ENCODE results near the gene TMBIM4.
"Not testable (repeated sequence)": the region's sequence is repeated elsewhere in the genome, so short reads cannot be mapped to it uniquely, and the experiment has no call there.

The TMBIM4 gene

DNA sequence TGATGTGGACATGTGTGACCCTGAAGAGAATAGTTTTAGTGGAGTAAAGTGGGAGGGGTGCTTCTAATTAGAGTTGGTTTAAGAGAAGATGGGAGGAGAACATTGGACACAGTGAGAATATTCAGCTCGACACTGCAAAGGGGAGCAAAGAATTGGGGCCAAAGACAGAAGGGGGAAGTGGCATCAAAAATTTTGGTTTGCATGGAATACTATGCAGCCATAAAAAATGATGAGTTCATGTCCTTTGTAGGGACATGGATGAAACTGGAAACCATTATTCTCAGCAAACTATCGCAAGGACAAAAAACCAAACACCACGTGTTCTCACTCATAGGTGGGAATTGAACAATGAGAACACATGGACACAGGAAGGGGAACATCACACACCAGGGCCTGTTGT is 15.0 kb upstream of the TMBIM4 start:
- DNase-seq (ENCODE audit: low read depth) = not testable (repeated sequence)

DNA sequence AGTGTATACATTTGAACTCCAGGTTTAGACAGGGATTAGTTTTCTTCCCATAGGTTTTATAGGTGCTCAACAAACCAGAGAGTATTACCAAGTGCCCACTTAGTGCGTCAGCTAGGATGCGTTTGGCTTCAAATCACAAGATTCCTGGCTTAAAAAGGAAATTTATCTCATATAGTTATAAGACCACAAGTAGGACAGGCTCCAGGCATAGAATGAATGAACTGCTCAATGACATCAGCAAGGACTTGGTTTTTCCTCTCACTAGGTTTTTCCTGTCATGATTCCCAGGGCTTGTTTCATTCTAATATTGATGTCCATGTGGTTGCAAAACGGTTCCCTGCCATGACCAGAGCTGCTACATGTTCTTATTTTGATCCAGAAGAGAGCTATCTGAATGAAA is 13.2 kb upstream of the TMBIM4 start:
- DNase-seq (ENCODE audit: low read depth) = no peak

DNA sequence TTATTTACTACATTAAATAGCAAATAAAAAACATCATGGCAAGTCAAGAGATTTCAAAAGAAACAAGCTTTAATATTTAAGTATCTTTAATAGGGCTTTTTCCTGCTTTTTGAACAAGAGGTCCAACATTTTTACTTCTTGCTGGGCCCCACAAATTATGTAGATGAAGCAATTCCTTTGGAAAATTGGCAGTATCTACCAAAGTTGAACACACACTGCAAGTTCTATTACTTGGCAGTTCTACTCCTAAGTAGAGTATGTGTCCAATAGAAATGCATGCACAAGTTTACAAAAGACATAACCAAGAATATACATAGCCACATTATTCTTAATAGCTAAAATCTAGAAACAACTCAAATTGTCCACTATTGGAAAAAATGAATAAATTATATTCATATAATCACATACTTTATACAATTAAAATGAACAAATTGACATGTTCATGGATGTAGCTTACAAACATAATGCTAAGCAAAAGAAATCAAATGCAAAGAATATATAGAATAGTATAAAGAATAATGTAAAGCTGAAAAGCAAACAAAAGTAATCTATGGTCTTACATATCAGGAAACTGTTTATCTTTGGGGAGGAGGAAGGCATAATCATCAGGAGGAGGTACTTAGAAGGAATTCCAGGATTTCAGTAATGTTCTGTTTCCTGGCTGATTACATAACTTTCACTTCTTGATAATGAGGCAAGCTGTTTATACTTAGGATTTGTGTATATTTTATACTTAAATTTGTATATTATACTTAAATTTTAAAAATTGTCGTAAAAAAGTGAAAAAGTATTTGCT is 6.5 kb upstream of the TMBIM4 start:
- no peak for DNase-seq (ENCODE audit: low read depth)

DNA sequence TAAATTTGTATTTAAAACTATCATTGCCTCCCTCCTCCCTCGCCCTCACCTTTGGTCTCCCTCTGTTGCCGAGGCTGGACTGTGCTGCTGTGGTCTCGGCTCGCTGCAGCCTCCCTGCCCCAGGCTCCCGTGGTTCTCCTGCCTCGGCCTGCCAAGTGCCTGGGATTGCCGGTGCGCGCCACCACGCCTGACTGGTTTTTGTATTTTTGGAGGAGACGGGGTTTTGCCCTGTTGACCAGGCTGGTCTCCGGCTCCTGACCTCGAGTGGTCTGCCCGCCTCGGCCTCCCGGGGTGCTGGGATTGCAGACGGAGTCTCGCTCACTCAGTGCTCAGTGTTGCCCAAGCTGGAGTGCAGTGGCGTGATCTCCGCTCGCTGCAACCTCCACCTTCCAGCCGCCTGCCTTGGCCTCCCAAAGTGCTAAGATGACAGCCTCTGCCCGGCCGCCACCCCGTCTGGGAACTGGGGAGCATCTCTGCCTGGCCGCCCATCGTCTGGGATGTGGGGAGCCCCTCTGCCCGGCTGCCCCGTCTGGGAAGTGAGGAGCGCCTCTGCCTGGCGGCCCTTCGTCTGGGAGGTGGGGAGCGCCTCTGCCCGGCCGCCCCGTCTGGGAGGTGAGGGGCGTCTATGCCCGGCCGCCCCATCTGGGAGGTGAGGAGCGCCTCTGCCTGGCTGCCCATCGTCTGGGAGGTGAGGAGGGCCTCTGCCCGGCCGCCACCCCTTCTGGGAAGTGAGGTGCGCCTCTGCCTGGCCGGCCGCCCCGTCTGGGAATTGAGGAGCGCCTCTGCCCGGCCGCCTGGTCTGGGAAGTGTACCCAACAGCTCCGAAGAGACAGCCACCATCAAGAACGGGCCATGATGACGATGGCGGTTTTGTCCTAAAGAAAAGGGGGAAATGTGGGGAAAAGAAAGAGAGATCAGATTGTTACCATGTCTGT is 4.9 kb upstream of the TMBIM4 start:
- not testable (repeated sequence) for DNase-seq (ENCODE audit: low read depth)

DNA sequence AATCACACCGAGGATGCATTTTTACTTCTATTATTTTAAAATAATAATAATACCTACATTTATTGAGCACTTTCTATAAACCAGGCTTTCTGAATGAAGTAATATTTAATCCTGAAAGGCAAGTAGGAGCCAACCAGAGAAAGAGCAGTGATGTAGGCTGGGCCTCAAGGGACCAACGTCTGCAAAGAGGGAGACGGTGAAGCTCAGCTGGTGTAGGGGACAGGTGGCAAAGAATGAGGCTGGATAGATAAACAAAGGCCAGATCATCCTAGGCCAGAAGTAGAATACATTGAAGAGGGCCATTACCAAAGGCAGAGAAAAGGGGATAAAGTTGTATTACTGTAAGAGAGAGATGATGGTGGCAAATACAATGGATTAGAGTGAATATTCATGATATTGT is 810 bp upstream of the TMBIM4 start:
- no peak for DNase-seq (ENCODE audit: low read depth)

DNA sequence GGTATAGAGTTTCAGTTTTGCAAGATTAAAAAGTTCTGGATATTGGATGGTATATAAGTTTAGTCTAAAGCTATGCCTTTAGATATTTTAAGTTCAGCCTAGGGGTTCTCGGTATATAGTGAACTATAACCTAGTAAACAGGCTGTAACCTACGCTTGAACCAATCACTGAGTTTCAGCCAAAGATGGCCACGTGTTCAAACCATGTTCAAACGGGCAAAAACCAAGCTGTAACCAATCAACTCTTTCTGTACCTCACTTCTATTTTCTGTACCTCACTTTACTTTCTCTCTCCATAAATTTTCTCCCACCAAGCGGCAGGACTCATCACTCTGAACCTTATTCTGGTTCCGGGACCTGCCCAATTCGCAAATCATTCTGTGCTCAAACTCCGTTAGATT is 1.4 kb downstream of the TMBIM4 start:
- DNase-seq (ENCODE audit: low read depth) = no peak

DNA sequence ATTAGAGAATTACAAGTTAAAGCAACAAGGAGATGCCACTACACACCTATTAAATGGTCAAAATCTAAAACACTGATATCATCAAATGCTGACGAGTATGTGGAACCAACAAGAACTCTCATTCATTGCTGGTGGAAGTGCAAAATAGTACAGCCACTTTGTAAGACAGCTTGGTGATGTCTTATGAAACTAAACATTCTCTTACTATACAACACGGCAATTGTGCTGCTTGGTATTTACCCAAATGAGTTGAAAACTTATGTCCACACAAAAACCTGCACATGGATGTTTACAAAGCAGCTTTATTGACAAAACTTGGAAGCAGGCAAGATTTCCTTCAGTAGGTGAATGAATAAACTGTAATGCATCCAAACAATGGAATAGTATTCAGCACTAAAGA is 3.2 kb downstream of the TMBIM4 start:
- no peak for DNase-seq (ENCODE audit: low read depth)

DNA sequence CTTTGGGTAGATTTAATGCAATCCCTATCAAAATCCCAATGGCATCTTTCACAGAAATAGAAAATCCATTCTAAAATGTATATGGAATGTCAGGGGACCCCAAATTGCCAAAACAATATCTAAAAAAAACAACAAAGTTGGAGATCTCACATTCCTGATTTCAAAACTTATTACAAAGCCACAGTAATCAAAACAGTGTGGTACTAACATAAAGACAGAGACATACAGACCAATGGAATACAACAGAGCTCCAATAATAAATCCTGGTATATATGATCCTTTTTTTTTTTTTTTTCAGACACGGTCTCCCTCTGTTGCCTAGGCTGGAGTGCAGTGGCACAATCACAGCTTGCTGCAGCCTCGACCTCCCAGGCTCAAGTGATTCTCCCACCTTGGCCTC is 4.7 kb downstream of the TMBIM4 start:
- no peak for DNase-seq (ENCODE audit: low read depth)

DNA sequence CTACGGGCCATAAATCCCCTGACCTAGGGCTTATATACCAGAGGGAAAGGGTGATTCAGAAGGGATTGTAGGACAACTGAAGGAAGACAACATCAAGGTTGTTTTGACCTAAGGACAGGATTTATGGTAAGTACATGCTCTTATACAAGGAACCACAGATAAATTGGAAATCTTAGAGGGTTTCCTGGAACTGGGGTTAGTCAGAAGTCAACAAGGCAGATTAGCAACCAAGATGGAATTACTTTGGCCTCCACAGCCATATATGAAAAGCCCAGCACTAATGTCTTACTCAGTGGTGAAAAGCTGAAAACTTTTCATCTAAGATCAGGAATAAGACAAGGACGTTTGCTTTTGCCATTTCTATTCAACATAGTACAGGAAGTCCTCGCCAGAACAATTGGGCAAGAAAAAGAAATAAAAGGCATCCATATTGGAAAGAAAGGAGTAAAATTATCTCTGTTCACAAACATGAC is 5.4 kb downstream of the TMBIM4 start:
- DNase-seq (ENCODE audit: low read depth) = no peak

DNA sequence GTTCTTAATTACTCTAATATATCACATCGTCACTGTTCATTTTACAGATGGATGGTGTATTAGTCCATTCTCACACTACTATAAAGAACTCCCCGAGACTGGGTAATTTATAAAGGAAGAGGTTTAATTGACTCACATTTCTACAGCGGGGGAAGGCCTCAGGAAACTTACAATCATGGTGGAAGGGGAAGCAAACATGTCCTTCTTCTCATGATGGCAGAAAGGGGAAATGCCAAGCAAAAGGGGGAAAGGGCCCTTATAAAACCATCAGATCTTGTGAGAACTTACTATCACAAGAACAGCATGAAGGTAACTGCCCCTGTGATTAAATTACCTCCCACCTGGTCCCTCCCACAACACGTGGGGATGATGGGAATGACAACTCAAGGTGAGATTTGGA is 6.5 kb downstream of the TMBIM4 start:
- no peak for DNase-seq (ENCODE audit: low read depth)

DNA sequence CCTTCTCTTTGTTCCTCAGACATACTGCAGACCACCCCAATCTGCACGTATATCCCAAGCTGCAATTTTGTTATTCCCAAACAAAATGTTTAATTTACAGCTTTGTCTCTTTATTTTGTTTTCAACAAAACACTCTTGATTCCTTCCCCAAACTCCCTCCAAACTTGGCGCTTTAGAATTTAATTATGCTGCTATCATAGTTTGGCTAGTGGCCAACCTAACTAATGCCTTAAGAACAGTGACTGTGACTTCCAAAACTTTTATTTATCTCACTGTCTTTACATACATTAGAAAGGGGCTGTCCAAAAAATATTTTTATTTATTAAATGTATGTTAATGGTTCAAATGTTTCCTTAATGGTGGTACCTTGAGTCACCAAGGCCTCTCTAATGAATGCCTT is 7.1 kb downstream of the TMBIM4 start:
- no peak for DNase-seq (ENCODE audit: low read depth)

DNA sequence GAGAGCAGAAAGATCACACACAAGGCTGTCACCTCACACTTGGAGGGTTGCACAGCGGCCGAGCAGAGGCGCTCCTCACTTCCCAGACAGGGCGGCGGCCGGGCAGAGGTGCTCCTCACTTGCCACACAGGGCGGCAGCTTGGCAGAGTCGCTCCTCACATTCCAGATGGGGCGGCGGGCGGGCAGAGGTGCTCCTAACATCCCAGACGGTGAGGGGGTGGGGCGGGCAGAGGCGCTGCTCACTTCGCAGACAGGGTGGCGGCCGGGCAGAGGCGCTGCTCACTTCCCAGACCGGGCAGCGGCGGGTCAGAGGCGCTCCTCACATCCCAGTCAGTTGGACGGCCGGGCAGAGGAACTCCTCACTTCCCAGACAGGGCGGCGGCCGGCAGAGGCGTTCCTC is 9.1 kb downstream of the TMBIM4 start:
- DNase-seq (ENCODE audit: low read depth) = no peak

DNA sequence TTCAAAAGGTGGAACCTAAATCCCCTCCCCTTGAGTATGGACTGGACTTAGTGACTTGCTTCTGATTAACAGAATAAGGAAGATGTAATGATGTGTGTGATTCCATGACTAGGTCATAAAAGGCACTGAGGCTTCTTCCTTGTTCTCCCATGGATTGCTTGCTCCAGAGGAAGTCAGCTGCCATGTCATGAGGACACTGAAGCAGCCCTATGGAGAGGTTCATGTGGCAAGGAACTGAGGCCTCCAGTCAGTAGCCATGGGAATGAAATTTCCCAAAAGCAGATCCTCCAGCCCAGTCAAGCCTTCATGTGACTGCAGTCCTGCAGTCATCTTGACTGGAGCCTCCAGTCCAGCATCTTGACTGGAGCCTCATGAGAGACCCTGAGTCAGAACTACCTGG is 10.7 kb downstream of the TMBIM4 start:
- no peak for DNase-seq (ENCODE audit: low read depth)

DNA sequence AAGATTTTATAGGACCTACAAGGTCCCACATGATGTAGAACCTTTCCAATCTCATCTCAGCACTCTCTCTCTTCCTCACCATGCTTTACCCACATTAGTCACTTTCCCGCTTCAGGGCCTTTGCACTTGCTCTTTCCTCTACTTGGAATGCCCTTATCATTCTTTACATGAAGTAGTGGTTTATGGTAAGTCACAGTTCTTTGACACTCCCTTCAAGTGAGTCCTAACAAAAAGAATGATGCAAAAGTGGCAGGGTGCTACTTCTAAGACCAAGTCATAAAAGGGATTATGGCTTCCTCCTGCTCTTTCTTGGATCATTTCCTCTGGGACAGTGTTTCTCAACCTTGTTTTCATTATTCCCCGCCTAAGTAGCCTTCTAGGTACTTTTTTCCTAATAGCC is 13.1 kb downstream of the TMBIM4 start:
- DNase-seq (ENCODE audit: low read depth) = no peak

DNA sequence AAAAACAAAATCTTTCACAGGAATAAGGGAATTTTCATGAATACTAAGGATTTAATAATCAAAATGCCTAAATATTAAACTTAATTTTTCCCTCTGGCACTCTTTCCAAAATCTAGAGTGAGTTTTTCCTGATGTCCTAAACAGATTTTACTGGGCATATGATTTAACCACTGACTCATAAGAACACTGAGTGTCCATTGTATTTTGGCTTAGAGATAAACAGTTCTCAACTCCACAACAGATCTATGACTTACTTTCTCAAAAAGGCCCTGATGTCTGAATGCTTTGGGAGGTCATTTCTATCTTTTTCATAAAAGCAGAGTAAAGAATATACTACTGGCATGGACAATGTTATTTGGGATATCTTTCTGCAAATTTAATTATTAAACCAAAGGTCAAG is 15.0 kb downstream of the TMBIM4 start:
- DNase-seq (ENCODE audit: low read depth) = no peak

DNA sequence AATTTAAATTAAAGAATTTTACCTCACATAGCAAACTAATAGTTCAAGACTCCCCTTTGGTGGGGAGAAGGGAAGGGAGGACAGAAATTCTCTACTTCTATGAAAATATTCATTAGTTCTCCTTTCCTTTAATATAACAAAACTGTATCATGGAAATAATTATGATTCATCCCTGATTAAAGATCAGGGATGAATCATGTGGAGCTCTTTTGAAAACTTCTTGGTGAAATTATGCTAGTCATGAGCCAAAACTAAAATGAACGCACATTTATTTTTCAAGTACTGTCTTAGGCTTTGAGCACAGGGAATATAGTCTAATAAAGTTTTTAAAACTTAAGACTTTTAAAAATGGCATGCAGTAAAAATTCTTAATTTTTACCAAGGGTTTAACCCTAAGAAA is 17.1 kb downstream of the TMBIM4 start:
- DNase-seq (ENCODE audit: low read depth) = no peak

DNA sequence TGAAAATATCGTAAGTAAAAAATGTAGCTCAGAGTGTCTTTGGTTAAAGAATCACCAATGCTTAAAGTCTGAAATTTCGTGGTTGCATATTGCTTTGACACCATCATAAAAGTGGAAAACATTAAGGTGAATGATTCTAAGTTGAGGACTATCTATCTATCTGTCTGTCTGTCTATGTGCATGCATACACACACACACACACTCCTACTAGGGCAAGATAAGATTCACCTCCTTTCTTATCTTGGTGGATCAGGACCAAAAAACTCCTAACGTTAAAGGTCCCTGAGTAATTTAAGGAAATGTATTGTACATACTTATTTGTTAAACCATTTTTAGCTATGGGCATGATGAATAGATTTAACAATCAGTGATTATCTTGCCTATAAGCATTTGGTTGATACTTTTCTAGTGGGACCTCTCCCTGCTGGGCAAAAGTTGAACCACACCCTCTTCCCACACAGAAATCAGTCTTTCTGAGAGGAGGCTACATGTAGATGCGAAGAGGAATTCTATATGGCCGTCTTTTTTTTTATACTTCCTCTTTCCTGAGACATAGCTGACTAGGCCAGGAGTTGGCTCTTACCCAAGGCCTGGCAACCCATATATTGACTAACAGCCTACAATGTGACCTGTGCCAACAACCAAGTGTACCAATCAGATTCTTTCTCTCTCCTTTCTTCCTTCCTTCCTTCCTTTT is 19.9 kb downstream of the TMBIM4 start:
- peak; percentile 40 for DNase-seq (ENCODE audit: low read depth)

DNA sequence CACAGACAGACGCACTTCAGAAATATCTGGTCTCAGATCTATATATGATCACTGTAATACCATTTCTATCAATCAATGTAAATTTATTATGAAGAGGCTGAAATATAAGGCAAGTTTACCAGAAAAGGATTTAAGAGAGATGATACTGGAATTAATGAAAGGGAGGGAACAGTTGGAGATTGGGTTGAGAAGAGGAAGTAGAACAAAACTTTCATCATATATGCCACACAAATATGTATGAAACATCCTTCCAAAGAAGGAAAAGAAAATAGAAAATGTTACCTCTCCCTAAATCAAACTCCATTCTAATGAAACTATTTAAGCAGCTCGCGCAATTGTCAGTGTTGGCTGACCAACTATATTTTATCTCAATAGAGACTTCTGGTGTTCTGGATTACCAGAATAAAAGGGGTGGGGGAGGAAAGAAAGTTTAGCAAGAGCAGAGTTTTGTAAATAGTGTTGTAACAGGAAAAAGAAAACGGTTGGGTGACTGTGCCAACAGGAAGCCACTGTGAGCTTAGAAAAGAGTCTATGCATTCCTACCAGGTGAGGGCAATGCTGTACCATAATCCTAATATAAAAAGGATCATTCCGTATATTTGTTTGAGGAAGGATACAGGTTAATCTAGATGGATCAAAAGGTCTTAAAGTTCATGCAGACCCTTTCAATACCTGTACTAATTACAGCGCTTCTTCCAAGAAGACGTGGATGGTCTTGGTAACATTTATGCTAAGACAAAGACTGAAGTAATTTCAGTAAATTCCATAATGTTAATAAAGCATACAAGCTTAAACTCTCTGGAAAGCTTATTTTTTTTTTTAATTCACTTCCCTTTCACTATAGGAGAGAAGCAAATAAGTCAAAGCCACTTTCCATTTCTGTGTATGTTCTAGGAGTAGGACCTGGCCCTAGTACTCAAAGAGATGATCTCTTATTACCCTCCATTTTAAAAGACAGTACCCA is 24.7 kb downstream of the TMBIM4 start:
- no peak for DNase-seq (ENCODE audit: low read depth)

DNA sequence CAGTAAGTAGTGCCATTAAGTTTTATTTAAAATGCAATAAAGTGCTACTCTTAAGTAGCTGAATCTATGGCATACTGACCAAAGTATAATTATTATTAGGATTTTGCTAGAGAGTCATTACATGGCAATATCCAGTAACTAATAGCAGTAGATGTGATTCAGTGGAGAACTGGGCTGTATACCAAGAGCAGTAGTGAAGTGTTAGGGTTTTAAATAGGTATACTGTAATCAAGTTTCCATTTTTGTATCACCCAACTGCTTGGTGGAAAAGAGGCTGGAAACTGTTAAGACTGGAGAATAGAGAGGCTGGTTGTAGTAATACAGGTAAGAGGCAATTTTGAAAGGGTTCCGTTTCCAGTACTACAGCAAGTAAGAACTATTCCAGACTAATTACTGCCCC is 25.9 kb downstream of the TMBIM4 start:
- no peak for DNase-seq (ENCODE audit: low read depth)

DNA sequence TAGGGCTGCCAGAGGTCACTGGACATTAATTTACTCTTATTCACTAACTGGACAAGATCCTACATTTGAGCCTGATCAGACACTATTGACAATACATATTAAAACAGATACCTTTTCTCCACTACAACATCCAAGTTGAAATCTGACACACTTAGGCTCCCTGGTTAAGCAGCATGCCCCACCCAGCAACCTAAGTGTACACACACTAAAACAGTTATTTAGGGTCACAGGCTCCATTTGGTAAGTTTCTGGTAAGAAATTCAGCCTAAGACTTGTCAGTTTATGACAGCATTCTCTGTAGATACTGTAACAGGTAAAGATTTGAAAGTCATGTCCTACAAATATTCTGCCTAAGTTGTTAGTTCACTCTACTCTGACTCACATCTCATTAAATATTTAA is 27.0 kb downstream of the TMBIM4 start:
- DNase-seq (ENCODE audit: low read depth) = no peak

DNA sequence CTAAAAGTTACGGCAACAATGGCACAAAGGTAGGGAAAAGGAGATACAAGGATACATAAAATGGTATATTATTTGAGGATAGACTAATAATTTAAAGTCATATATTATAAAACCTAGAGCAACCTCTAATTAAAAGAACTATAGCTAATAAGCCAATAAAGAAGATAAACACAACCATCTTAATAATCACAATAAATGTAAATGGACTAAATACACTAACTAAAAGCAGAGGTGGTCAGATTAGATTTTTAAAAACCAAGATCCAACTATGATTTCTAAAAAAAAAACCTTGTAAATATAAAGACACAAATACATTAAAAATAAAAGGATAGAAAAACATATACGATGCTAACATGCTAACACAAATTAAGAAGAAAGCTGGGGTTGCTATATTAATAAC is 28.5 kb downstream of the TMBIM4 start:
- no peak for DNase-seq (ENCODE audit: low read depth)
